LNCAP (cell line): ENCODE measurements around the gene GPC3.

Experiments
- TF ChIP-seq, protein P1 (sequence below): fragments of 450-650 bp; IDR thresholded peaks from 2 replicates; pipeline ENCODE4 v1.5.1; 2017; ENCODE audit warnings: mild to moderate bottlenecking

The GPC3 gene

DNA sequence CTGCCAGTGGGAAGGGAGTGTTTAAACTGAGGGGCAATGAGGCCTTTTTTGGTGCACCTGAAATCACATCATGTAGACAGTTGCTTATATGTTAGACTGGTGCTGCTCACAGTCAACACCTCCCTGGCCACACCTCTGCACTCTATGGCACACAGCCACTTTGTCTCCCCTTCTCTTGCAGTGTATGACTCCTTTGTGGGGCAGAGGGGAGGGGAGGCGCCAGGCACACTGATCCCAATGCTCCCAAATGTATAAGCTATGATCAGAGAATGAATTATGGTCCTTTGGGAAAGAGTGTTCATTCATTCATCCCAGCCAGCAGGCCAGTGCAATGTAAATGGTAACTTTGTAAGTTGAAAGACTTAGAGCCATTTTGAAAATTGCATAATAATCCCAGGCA lies 4.6 kb upstream of the GPC3 start:
- TF ChIP-seq, protein P1, sequence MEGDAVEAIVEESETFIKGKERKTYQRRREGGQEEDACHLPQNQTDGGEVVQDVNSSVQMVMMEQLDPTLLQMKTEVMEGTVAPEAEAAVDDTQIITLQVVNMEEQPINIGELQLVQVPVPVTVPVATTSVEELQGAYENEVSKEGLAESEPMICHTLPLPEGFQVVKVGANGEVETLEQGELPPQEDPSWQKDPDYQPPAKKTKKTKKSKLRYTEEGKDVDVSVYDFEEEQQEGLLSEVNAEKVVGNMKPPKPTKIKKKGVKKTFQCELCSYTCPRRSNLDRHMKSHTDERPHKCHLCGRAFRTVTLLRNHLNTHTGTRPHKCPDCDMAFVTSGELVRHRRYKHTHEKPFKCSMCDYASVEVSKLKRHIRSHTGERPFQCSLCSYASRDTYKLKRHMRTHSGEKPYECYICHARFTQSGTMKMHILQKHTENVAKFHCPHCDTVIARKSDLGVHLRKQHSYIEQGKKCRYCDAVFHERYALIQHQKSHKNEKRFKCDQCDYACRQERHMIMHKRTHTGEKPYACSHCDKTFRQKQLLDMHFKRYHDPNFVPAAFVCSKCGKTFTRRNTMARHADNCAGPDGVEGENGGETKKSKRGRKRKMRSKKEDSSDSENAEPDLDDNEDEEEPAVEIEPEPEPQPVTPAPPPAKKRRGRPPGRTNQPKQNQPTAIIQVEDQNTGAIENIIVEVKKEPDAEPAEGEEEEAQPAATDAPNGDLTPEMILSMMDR: no peak

DNA sequence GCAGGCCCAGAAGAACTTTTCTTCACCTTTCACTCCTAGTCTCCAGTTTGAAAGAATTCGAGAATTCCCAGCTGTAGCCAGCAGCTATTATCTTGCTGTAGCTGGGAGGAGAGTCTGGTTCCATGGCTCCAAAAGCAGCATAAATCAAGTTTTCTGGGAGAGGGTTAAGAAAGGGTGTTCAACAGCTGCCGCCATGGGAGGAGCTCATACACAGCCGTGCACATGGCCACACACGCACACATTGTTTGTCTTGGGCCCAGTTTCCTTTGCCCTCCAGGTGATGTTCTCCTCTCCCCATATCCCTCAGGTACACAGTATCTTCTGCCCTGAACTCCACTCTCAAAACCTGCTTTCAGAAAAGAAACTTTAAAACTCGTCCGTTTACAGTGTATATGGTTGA lies 4.1 kb upstream of the GPC3 start:
- TF ChIP-seq, protein P1: no peak

DNA sequence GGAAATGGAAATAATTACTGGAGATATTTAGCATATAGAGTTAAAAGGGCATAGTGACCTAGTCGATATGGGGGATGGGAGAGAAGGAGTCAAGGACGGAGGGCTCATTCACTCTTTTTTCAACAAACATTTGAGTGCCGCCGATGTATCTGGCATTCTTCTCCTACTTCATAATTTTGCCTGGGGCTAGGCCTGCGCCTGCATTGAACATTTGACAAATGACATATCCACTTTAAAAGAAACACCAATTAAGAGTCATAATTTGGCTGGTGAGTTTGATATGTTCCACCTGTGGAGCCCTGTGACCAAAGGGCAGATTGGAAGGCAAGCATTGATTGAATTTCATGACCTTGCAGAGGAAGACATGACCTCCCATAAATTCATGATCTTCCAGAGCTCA lies 2.6 kb upstream of the GPC3 start:
- TF ChIP-seq, protein P1: no peak

DNA sequence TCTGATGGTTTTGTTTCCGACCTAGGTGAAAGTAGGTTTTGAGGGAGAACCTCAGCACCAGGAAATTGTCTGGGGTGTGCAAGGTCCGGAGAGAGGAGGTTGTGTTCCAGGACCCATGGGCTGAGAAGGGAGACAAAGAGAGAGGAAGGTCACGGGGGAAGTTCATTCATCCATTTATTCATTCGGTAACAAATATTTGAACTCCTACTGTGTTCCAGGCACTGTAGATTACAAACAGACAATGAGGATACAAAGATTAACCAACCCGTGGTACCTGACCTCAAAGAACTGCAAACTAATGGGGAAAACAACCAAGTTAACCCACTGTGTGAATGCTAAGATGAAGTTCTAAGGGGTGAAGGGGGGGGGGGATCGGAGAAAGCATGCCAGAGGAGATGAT lies 1.8 kb upstream of the GPC3 start:
- TF ChIP-seq, protein P1: no peak

DNA sequence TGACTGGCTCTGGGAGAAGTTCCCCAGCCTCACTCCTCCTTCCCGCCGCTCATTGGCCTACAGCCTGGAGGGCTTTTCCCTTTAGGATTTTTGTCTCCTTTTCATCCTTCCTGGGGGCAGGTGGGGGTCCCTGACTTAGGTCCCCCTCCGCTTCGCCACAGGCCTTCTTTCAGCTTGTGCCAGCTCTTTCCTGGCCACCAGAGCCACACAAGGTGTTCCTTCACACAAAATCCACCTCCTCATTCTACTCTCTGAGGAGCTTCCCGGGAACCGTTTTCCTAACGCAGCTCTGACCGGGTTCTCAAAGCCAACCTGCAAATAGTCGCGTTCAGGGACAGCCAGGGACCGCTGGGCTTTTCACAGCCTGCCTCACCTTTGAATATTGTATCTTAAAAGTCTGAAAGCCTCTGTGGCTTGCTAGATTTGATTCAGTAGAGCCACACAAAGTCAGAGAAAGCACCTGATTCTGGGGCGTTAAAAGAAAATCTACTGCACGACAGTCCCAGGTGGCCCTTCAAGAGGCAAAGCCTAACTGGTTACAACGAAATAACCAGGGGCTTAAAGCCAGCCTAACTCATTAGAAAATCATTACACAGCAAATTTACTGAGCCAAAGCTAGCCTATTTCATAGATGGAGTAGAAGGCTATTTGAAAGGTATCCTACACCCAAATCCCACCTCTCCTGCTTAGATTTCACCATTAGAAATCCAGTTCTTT lies 731 bp upstream of the GPC3 start:
- TF ChIP-seq, protein P1: no peak

DNA sequence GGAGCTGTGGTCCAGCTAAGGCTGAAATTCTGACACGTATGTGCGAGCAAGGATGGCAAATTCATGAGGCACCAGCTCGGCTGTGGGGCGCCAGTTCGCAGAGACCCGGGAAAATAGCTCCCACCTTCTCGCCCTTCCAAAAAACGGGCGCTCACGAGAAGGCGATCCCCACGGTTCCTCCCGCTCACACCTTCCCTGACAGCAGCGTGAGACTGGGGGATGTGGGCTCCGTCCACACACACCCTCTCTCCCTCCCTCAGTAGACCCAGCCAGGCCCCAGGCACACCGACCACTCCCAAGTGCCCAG lies 584 bp downstream of the GPC3 start:
- TF ChIP-seq, protein P1: no peak

DNA sequence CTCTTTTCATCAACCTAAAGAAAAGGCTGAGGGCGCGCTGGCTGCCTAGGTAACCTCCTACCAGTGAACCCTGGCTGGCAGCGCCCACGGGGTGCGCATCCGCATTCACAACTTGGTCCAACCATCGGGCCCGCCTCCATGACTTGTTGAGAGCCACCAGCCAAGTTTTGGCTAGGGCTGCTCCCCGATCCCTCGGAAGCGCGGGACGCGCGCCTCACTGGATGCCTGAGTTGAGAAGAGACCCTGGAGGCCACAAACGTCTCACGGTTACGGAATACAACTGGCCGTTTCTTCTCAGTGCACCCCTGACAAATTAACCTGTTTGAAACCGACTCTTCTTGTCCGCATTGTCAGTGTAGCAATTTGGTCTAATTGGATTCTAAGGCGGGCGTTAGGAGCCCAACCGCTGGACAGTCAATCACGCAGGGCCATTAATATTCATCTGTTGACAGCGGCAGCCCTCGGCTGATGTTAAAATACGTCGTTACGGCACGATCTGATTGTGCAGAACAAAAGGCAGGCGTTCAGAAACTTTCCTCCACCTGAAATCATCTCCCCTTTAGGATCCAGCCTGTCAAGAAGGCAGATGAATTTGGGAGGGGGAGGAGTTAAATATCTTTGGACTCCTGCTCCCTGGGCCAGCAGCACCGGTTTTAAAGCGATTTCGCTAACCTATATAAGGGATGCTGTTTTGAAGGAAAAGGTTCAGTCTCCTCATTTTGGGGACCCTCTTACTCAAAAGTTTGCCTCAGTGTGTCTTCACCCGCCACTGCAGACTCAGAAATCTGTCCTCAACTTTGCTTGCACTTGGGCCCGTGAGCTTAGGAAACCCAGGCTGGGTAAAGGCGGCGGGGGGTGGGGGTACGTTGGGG lies 1.2 kb downstream of the GPC3 start:
- TF ChIP-seq, protein P1: no peak
